Heart right ventricle (tissue), 16 donors: ENCODE results near the gene FEM1A. TPM values are rescaled to one million over a fixed set of nuclear protein-coding genes. Genes with fewer than 3 reads are reported as not detected.

ENCODE experiments used
- ATAC-seq, 8 donors: fragments of 200-7000 bp; cut with Tn5 transposase; one replicate each; pipeline ENCODE4 v1.9.1; 2020; ENCODE audit warnings: mild to moderate bottlenecking in 8 of 8, moderate library complexity in 8 of 8, moderate number of reproducible peaks in 1 of 8
- DNase-seq, 2 donors: peaks; one replicate each; pipeline ENCODE4 v3.0.0-alpha.2; 2020
- H3K27ac ChIP-seq, 10 donors: fragments of 200-600 bp; sonication (generic) in 2 of 10; one replicate each; pipeline versions ENCODE4 v1.5.0 to v1.8.0; 2020 to 2022; ENCODE audit warnings: mild to moderate bottlenecking in 3 of 10
- H3K27me3 ChIP-seq, 7 donors: fragments of 200-600 bp; one replicate each; pipeline ENCODE4 v1.8.0; 2021 to 2022; ENCODE audit warnings: mild to moderate bottlenecking in 2 of 7
- H3K36me3 ChIP-seq, 9 donors: fragments of 200-600 bp; sonication (generic) in 1 of 9; one replicate each; pipeline versions ENCODE4 v1.5.0 to v1.8.0; 2020 to 2022; ENCODE audit warnings: mild to moderate bottlenecking in 2 of 9
- H3K4me1 ChIP-seq, 9 donors: fragments of 200-600 bp; sonication (generic) in 1 of 9; one replicate each; pipeline versions ENCODE4 v1.5.0 to v1.8.0; 2020 to 2022; ENCODE audit warnings: mild to moderate bottlenecking in 4 of 9
- H3K4me3 ChIP-seq, 10 donors: fragments of 200-600 bp; sonication (generic) in 2 of 10; one replicate each; pipeline versions ENCODE4 v1.5.0 to v1.8.0; 2020 to 2022; ENCODE audit warnings: mild to moderate bottlenecking in 7 of 10, moderate library complexity in 2 of 10
- H3K9me3 ChIP-seq, 11 donors: fragments of 200-600 bp in 10 of 11; sonication (generic) in 2 of 11; one replicate each; pipeline versions ENCODE4 v1.5.0 to v1.8.0; 2013 to 2022; ENCODE audit warnings: mild to moderate bottlenecking in 2 of 11, control low read depth in 1 of 11, moderate library complexity in 1 of 11
- WGBS, 2 donors: extraction: QIAGEN DNeasy Blood & Tissue Kit; methylation state at CpG; one replicate each; pipeline ENCODE4 v1.1.7; 2013; ENCODE audit warnings: inconsistent platforms in 1 of 2; 5-methylcytosine and 5-hydroxymethylcytosine counted together
- intact Hi-C, 10 donors: fragments of 100-400 bp; cut with DNase I; formaldehyde crosslinking; loops; one replicate each; pipeline versions ENCODE4 v1.11.1 to v1.14.2; 2022
- polyA plus RNA-seq, 2 donors: library from polyadenylated mRNA; stranded (reverse); fragments of 200-250 nt; gene quantifications; one replicate each; pipeline ENCODE4 v1.2.3, GENCODE V29; 2013
- total RNA-seq, 10 donors: library from RNA; stranded (reverse); fragmentation: NEBNext Ultra II Directional in 3 of 10; extraction: Animal tissue kit (Norgen Biotek cat#: 25700) in 3 of 10; gene quantifications; one replicate each; pipeline versions ENCODE4 v1.2.1 to v1.2.4, GENCODE V29; 2021 to 2023
- TF ChIP-seq, protein P1 (sequence below), 9 donors: fragments of 200-600 bp; sonication (generic) in 2 of 9; IDR thresholded peaks; one replicate each; pipeline versions ENCODE4 v1.5.0 to v1.8.0; 2021 to 2022; ENCODE audit warnings: antibody characterized with exemption in 9 of 9, mild to moderate bottlenecking in 5 of 9, moderate library complexity in 1 of 9
- donor health status: Arrhythmogenic right ventricular cardiomyopathy.
- donor health status: ischemic (EF 13 %, LVEDD 7.1; RV severe dilation, severe dysfunction).
- donor health status: healthy with polysubstance abuse.
- donor health status: DM: no; HTN: yes; CAD: no.
- donor health status: DM: no; HTN: no; CAD: no.
- donor health status: ischemic (EF 25% LVEDD 6.9; RV normal size, moderate dysfunction).
- donor health status: ischemic (EF 25% LVEDD 5.7; RV mildly dilated, moderate dysfunction).
- donor health status: healthy.
- donor health status: DM: yes; HTN: yes; CAD: no.
- donor health status: Ischemic cardiomyopathy.
- donor health status: ischemic (EF 35%, LVEDD 5.7; RV mildly dilated, moderate dysfunction).
- donor health status: nonischemic (EF 11% LVEDD 7.7; RV severe dilation, severe dysfunction).
- donor health status: DM: yes; HTN: yes; CAD: no.
- donor health status: PGD.
- donor health status: ischemic (EF 29% LVEDD 5.4; RV normal size, mild dysfunction).
- donor health status: nonischemic (EF 23%, LVEDD 6.1; RV moderate dilation, normal function).

The FEM1A gene
- total and polyA plus RNA-seq, 12 donors: 14.4 to 51.6 (median 47.7) TPM

DNA sequence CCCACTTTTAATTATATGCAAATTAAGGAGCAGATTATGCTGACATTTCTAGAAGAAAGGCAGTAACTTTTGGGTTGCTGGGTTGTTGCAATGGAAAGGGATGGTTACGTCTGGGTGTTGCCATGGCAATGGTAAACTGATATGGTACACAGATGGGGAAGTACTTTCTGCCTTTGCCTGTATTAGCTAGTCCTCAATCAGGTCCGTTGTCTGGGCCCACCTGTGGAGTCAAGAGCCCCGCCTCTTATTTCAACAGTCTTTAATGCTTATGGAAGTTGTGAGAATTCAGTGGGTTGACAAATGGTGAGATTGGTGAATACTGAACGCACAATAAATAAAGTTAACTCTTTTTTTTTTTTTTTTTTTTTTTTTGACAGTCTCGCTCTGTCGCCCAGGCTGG lies 37.3 kb upstream of the FEM1A start:
- Histone ChIP-seq H3K9me3 (peaks cover 0 to 8% (median 0%) of the 10 kb centered on the region in 11 donors), H3K4me1 (peaks cover 0 to 1% (median under 1%) of the 10 kb centered on the region in 9 donors), H3K36me3 (no peaks in the 10 kb centered on the region), H3K4me3 (no peak overlapping the region), H3K27me3 (peaks cover 0 to 8% (median 0%) of the 10 kb centered on the region in 7 donors), H3K27ac (no peak overlapping the region)
- DNase-seq: no peak
- TF ChIP-seq, protein P1, sequence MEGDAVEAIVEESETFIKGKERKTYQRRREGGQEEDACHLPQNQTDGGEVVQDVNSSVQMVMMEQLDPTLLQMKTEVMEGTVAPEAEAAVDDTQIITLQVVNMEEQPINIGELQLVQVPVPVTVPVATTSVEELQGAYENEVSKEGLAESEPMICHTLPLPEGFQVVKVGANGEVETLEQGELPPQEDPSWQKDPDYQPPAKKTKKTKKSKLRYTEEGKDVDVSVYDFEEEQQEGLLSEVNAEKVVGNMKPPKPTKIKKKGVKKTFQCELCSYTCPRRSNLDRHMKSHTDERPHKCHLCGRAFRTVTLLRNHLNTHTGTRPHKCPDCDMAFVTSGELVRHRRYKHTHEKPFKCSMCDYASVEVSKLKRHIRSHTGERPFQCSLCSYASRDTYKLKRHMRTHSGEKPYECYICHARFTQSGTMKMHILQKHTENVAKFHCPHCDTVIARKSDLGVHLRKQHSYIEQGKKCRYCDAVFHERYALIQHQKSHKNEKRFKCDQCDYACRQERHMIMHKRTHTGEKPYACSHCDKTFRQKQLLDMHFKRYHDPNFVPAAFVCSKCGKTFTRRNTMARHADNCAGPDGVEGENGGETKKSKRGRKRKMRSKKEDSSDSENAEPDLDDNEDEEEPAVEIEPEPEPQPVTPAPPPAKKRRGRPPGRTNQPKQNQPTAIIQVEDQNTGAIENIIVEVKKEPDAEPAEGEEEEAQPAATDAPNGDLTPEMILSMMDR (IDR thresholded peaks at IDR 0.05): no peak
- no peak for ATAC-seq
- intact Hi-C loops: no loop called here
- 74 to 76% methylated on average over 6 of the region's 6 CpGs for WGBS, 2 donors

DNA sequence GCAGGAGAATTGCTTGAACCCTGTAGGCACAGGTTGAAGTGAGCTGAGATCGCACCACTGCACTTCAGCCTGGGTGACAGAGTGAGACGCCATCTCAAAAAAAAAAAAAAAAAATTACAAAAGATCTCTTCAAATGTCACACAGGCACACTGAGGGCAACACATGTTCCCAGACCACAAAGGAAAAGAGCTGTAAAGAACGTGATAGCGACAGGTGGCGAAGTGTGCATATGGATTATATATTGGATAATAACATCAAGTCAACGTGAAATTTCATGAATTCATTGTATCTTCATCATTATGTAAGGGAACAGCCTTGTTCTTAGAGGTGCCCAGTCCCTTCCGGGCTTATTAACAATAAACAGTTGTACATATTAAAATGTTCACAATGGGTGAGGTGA lies 36.1 kb upstream of the FEM1A start:
- Histone ChIP-seq H3K4me1 (peaks cover 5 to 14% (median 11%) of the 10 kb centered on the region in 9 donors), H3K27ac (no peak overlapping the region), H3K36me3 (no peaks in the 10 kb centered on the region), H3K27me3 (peaks cover 0 to 20% (median 0%) of the 10 kb centered on the region in 7 donors), H3K4me3 (no peak overlapping the region), H3K9me3 (peaks cover 0 to 8% (median 0%) of the 10 kb centered on the region in 11 donors)
- no peak for DNase-seq
- TF ChIP-seq, protein P1 (IDR thresholded peaks at IDR 0.05): no peak
- no peak for ATAC-seq
- intact Hi-C loops: no loop called here
- WGBS, 2 donors: 88 to 89% methylated on average over 7 of the region's 7 CpGs

DNA sequence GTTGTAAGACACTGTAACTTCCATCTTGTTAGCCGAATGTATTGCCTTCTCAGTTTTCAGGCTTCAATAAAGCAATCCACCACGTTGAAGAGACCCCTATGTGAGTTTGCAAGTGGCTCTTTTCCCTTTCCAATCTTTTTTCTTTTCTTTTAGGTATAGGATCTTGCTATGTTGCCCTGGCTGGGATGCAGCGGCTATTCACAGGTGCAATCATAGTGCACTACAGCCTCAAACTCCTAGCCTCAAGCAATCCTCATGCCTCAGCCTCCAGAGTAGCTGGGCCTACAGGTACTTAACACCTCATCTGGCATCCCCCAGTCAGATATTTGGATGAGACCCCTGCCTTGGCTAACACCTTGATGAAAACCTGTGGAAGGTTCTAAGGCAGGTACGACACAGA lies 33.5 kb upstream of the FEM1A start:
- DNase-seq (no peak), ATAC-seq (no peak)
- no peak overlapping the region for H3K27ac ChIP-seq
- WGBS, 2 donors: 77 to 78% methylated on average over 4 of the region's 4 CpGs
- peaks cover 0 to 8% (median 0%) of the 10 kb centered on the region in 11 donors for H3K9me3 ChIP-seq
- H3K36me3 ChIP-seq: no peaks in the 10 kb centered on the region
- H3K4me1 ChIP-seq: peaks cover 5 to 16% (median 11%) of the 10 kb centered on the region in 9 donors
- intact Hi-C loops: no loop called here
- peaks cover 0 to 42% (median 9%) of the 10 kb centered on the region in 7 donors for H3K27me3 ChIP-seq
- TF ChIP-seq, protein P1 (IDR thresholded peaks at IDR 0.05): no peak
- H3K4me3 ChIP-seq: no peak overlapping the region

DNA sequence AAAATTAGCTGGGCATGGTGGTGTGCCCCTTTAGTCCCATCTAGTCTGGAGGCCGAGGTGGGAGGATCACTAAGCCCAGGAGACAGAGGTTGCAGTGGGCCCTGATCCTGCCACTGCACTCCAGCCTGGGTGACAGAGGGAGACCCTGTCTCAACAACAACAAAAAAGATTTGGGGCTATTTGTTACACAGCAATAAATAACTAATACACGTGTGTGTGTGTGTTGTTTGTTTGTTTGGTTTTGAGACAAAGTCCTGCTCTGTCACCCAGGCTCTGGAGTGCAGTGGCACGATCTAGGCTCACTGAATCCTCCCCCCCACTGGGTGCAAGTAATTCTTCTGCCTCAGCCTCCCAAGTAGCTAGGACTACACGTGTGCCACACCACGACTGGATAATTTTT lies 32.9 kb upstream of the FEM1A start:
- ATAC-seq (no peak), DNase-seq (no peak)
- peaks cover 0 to 42% (median 10%) of the 10 kb centered on the region in 7 donors for H3K27me3 ChIP-seq
- peaks cover 5 to 16% (median 11%) of the 10 kb centered on the region in 9 donors for H3K4me1 ChIP-seq
- H3K9me3 ChIP-seq: peaks cover 0 to 8% (median 0%) of the 10 kb centered on the region in 11 donors
- intact Hi-C loops: no loop called here
- H3K36me3 ChIP-seq: no peaks in the 10 kb centered on the region
- 74 to 75% methylated on average over 5 of the region's 5 CpGs for WGBS, 2 donors
- TF ChIP-seq, protein P1 (IDR thresholded peaks at IDR 0.05): no peak
- no peak overlapping the region for H3K4me3 ChIP-seq
- no peak overlapping the region for H3K27ac ChIP-seq
